NCI-H187 treated with DMSO at 0.1 percent for 48 hours (cell line): ENCODE data around the gene CYSTM1.
A peak's percentile ranks its signal among the peaks of the same experiment; 100 is the strongest.

Experiments
- DNase-seq: peaks from one replicate; lab custom pipeline; 2025; lab: John Stamatoyannopoulos, UW

Gene CYSTM1, protein sequence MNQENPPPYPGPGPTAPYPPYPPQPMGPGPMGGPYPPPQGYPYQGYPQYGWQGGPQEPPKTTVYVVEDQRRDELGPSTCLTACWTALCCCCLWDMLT

DNA sequence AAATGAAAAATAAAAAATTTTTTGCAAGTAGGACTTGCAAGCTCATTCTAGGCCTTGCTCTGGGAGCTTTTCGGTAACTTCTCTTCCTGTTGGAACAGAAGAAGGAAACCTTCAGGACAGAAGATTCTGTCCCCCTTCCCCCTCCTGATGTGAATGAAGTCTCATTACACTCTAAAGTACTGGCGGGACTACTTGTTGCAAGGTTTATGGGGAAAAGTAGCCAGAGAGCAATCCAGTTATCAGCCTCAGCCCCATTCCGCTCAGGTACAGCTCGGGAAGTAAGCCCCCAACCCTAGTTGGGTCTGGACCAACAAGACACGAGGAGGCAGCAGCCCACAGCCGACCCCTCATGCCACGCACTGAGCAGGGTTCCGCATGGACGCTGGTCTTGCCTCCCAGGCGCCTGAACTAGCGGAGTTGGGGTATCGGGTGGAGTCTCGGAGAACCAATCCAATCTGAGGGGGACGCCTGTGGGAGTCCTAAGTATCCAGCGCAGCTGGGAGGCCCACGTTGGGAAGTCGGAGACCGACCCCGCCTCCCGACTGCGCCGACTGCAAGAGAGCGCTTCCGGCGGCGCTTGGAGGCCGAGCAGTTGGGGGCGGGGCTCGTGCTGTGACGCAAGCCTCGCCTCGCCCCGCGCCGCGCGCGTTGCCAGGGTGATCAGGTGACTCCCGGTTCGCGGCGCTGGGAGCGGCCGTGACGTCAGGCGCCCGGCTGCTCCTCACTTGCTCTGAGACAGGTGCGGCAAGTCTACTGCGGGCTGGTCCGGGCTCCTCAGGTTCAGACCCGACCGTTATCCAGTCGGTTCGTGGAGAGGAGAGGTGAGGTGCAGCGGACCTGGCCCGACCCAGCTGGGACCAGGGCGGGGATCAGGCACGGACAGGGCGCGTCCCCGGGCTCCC is at the start of gene CYSTM1:
Gene CYSTM1, plus strand, starts transcription at position 724 of the 902 bp plus-strand sequence. CDS start 19,278 bp downstream, outside the sequence.
- peak; percentile 30 for DNase-seq

DNA sequence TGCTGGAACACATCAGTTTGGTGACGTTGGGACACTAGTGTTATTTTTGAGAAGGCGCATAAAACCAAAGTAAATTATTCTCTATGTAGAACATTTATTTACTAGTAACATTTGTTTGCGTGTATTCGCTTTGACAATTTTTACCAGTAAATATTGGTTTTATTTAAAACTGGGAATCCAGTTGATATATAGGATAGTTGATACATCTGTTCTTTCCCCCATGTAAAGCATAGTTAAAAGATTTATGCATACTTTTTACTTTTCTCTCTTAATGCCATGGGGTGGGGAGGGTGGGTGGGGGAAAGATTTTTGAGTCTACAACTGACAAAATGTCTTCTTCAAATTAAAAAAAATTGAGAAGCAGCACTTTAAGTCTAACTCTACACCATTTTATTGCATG is 49.4 kb upstream of the CYSTM1 start, which contains the start of gene IGIP:
Gene IGIP, plus strand, starts transcription at position 301 of the 400 bp plus-strand sequence. CDS start 2,540 bp downstream, outside the sequence.
- no peak for DNase-seq

DNA sequence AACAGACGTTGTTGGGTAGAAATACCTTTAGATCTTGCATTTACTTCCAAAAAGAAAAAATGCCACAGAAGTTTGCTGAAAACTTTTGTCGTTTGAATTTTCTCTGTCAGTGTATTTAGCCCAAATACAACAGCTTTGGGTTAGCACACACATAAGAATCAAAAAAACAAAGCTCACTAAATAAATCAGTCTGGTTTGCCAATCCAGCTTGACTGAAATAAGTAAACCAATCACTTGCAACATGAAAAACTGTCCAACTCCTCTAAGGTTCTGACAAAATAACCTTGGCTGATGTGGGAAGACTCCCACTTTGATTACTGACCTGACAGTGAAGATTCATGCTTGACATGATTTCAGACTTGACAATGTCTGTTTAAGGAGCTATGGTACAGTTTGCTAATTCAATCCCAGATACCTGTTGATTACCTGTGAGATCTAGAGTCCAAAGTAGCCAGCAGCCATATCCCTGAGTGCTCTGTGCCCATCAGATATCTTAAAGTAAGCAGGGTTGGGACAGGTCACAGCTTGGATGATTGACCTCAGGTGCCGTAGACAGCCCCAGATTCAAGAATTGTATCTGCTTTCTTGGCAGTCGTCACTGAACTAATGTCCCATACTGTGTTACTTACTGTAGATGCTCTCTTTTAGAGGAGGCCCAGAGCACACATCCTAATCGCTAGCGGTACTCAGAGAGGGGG is 48.5 kb upstream of the CYSTM1 start:
- DNase-seq, result no peak

DNA sequence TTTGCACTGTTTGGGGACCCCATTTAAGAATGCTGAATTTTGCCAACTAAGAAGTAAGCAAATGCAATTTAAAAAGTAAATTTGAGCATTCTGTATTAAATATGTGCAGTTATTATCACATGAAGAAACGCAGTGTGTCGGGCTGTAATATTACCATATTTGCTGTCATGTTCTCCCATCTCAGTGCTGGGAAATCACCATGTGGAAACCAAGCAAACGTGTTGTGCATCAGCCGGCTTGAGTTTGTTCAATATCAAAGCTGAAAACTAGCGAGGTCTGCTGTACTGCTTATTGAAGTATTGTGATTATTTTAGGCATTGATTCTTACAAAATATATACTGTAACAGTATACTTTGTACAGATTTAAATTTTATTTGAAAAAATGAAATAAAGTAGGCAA is 46.6 kb upstream of the CYSTM1 start:
- no peak for DNase-seq

DNA sequence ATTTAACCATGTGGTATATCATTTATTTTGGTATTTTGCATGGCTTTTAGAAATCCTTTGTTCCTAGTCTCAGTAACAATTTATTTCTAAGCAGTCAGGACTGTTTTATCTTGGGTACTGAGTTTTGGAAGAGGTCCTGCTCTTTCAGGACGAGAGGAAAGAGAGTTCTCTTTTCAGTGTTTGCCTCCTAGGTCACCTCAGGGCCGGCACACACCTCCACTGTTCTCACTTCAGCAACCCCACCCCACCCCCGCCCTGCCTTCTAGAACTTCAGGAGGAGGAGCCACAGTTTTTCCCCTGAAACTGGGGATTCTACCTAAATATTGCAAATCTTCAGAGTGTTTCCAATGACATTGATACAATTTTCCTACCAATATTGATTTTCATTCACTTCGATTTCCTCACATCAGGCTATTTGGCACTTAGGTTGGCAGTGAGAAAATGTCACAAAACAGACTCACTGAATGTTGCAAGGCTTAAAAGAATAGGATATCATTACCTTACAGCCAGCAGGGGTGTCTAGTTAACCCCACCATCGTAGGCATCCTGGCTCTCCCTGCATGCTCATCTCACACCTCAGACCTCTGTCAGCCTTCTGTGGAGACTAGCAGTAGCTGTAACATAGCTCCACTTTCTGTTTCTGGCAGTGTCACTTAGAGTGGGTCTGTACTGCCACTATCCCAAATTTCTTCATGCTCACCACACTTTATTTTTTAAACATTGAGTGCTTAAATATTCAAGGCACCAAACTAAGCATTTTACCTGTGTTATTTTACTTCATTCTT is 43.8 kb upstream of the CYSTM1 start:
- DNase-seq, result no peak

DNA sequence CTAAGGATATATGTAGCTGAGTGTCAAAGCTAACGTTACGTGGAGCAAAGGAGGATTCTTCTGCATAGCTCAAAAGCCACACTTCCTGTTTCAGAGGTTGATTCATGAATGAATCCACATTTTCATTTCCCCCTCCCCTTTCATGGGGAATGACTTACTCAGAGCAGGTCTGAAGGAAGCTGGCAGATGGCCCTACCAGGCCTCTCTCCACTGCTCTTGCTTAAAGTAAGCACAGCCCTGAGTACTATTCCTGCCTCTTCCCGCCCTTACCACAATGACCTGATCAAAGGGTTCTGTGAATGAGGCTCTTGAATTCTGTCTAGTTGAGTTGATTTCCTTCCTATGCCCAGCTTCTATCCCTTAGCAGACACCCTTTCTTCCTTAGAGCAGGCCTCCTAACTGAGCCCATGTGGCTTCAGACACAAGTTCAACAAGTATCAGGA is 43.0 kb upstream of the CYSTM1 start:
- DNase-seq, result no peak

DNA sequence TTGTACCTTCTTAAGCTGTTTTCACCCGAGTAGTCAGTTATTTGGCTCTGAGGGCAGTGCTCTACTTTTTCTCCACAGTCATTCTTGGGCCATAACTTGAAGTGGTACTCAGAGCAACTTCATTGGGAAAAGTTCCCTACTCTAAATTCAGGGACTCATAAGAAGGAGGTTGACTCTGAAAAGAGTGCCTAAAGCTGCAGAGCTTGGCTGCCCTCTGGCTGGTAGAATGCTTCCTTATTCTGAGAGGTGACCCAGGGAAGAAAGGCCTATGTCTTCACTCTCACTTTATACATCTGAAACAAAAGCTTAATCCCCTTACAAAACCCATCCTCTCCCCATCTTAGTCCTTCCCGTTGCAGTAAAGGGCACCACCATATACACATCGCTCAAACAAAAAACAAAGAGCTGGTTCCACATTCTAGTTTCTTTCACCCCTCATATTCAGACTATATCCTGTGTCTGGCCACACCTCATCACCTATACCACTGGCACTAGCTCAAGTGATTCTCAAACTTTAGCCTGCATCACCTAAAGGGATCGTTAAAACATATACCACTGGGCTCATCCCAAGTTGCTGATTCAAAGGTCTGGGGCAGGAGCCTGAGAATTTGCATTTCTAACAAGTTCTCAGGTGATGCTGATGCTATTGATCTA is 41.3 kb upstream of the CYSTM1 start:
- DNase-seq, result no peak

DNA sequence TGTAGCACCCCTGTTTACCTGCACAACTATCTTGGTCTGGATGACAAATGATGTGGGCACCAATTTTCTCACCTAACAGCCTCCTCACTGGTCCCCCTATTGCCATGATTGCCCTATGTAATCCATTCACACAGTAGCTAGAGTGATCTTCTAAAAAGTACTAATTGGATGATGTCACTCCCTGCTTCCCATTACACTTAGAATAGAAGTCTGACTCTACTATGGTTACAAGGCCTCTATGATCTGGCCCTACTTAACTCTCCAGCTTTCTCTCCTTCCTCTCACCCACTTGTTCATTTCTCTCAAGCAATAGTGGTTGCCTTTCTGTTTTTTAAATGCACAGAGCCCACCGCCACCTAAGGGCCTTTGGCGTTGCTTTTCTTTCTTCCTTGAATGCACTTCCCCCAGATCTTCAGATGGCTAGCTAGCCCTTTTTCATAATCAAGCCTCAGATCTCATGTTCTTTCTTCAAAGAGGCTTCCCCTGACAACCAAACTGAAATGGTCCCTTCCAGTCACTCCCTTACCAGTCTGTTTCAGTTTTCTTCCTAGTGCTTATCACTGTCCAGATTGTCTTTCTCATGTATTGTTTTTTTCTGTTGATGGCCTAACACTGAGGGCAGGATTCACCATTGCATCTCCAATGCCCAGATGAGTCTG is 40.6 kb upstream of the CYSTM1 start:
- DNase-seq, result no peak

DNA sequence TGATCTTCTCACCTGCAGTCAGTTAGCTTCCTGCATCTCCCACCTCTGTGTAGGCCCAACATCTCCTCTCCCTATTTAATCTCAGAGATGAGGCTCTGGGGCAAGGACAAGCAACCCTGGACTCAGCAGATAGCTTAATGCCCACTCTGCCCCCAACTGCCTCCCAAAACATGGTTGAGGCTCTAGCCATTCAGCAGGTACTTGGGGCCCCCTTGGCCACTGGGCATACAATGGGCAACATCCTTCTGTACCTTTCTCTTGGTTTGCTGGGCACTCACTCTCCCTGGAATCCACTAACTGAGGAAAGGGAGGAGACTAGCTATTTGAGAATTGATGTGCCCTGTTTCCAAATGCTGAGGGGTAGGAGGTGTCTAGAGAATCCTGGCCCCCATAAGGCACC is 39.9 kb upstream of the CYSTM1 start:
- DNase-seq, result no peak

DNA sequence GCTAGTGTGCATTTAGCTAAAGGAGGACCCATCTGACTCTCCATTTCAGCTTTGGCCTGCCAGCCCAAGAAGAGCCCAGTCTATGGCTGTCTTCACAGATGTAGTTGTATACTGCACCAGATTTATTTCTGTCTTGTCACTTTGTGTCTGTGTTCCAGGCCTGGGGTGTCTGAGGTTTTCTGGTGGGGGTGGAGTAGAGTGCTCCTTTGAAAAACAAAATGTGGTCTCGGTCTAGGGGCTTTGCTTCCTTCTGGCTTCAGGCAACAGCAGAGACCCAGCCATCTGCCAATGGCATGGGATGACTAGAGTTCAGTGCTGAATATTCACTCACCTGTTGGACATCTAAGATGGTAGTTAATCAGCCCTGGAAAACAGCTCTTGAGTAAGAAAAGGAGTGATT is 38.4 kb upstream of the CYSTM1 start:
- no peak for DNase-seq

DNA sequence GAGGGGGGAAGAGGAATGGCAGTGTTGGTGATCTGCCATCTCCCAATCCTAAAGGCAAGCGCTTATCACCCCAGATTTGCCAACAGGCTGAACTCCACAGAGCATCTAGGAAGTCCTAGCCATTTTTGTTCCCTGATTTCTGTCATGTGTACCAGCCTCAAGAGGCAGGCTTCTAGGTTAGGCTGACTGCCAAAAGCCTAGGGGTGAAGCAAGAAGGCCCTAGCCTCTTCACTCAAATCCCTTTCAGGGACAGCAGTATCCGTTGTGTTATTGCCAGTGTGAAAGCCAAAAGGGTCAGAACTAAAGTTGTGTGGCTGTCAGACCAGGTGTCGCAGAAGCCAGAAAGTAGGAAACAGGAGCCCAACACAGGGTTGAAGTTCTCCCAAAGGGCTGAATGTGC is 34.6 kb upstream of the CYSTM1 start:
- DNase-seq, result no peak

DNA sequence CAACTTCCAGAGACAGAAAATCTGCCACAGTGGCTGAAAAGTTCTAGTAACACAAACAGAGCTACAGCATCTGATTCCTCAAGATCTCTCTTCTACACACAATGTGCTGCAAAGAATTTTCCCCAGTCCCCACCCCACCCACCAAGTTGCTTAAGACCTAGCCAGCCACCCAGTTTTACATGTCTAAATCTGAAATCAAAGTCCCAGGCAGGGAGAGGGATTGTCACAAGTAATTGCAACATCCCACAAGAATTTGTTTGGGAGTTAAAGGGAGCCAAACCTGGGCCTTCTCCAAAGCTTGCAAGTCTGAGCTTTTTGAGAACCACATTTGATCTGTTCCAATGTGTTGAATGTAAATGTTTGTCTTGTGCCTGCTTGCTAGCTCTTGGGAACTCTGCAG is 33.7 kb upstream of the CYSTM1 start:
- no peak for DNase-seq

DNA sequence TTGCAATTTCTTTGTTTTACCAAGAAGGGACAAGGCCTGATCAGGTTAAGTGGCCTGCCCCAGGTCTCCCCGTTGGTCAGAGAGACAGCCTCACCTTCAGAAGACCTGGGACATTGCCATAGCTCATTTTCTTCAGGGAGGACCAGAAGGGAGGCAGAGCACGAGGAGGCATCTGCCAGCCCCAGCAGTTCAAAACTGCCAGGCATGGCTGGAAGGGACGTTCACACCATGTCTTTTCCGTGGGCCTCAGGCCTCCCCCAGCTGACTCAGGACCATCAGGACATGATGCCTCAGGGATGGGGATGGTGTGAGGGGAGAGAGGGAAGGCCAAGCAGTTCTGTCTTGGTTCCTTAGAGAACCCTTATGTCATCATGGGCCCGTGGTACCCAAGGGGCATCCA is 32.7 kb upstream of the CYSTM1 start:
- DNase-seq, result no peak

DNA sequence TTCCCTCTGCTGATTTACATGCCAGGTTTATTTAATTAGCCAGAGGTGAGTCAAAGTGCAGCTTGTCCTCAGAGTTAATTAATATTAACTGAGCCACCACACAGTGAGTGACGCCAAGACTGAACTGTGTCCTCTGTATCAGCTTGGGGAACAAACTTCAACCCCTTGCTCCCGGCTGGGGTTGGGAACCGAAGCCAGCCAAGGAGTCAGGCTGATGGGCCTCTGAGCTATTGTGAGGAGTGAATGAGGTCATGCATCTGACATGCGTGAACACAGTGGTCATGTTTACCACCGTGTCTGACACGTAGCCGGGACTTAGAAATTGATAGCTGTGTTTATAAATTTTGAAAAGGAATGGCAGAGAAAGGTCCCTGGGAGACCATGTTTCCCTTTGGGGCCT is 32.1 kb upstream of the CYSTM1 start:
- DNase-seq, result no peak

DNA sequence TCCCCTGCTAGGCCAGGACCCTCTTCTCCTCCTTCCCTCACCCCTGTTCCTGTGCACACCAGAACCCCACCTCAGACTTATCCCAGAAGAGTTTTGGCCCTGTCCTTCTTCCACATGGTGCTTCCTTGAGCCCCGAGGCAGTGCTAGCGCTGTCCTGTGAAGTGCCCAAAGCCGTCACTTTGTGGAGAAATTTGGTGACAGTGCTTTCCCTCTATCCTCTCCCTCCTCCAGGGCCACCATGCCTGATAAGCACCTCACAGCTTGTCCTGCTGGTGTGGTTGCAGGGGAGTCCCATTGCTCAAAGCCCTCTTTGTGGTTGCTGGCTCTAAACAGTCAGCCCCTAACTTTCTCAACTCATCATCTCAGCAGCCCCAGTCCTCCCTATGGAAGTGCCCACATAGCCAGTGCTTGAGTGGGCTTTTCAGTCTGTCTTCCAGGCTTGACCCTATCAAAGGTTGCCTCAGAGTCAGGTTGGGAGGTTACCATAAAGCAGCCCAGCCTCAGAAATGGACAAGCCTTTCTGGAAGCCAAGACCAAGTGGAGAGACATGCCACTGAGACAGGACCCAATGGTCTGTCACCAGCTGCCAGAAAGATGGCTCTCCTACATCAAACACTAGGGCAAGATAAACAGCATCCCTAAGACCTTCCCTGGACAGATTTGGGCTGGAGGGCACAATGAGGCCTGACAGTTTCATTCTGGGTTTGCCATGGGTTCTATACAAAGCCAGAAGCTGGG is 31.3 kb upstream of the CYSTM1 start:
- no peak for DNase-seq

DNA sequence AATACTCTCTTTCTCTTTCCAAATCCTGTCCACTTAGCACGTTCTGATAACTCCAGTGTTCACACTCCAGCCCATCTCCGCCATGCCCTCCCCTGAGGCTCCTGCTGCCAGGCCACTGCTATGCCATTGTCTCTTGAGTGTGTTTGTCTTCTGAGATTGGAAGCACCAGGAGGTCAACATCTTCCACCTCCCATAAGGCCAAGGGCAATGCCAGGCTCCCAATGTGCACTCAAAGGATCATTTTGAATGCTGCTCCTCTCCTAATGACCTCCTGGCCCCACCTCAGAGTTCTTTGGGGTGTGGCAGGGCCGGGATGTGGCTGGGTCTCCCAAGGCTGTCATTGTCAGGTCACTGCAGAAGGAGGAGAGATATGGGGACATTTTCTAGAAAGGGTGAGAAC is 29.7 kb upstream of the CYSTM1 start:
- no peak for DNase-seq

DNA sequence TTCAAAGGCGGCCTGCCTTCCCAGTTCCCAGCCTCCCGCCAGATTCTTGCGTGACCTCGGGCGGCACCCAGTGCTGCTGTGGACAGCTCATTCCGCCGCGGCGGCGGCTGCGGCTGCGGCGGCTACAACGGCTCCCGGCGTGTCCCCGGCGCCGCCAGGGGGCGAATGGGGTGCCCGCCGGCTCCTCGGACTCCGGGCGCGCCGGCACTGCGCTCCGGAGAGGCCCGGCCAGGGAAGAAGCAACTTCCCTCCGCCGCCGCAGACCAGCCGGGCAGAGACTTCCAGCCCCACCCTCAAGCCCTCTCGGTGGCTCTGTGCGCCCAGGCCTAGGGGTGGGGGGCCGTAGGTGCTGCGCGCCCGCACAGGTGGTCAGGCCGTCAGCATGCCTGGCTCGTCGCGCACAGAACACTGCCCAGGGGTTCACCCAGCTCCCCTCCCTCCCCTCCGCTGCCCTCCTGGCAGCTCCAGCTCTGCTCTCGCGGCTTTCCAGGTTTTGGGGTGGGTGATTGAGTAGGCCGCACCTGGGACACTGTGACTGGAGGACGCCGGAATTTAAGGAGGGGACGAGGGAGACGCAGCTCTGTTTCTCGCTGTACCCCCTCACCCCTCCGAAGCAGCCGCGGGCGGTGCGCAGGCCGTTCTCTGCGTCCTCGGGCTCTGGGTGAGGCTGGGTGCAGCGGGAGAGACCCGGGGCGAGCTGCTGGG is 29.0 kb upstream of the CYSTM1 start:
- DNase-seq, result no peak

DNA sequence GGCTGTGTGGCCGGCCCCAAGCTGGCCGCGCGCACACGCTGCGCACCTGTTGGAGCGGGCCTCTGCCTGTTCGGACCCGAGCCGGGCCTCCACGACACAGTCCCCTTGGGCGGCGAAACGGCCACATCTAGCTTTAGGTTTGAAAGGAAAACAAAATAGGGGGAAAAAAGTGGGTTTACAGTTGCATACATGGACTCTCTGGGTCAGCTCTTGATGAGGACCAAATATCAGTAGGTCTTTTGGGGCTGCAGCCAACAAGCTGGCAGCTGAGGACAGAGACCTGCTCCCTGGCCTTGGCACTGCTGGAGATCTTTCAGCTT is 28.5 kb upstream of the CYSTM1 start:
- no peak for DNase-seq

DNA sequence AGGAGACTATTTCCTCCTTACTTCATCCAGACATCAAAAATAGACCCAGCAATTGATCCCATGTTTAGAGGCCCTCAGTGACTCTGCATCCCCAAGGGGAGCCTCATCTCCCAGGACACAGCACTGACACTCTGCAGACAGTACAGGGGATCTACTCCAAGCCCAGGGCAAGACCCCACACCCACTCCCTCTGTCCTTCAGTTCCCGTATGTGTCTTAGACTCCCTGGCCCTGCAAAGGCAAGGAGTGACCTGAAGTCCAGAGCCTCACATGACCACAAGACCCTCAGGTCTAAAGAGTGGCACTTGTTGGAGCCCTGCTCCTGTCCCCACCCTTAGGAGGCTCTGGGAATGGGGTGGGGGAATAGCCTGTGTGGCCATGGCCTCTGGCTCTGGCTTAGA is 27.5 kb upstream of the CYSTM1 start:
- no peak for DNase-seq

DNA sequence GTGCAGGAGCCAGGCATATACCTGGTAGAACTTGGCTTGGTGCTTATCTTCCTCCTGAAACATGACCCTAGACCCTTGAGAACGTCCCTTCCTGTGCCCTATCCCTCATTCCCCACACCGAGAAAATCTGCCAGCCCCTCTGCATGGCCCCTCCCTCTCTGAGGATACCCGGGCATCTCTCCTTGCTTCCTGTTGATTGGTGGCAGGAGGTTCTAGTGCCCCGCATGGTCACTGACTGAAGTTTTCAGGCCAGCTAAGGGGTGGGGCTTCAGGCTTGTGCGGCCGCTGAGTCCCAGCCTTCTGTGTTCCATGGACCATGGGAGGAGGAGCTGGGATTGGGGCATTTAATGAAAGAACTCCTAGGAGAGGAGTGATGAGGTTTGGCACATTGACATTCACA is 26.5 kb upstream of the CYSTM1 start:
- no peak for DNase-seq
